Renal cortex interstitium (tissue), 11 donors: Measurements from ENCODE around the gene OR2S2. TPM values are rescaled to one million over a fixed set of nuclear protein-coding genes. Genes with fewer than 3 reads are reported as not detected.
A peak's percentile ranks its signal among the peaks of the same experiment; 100 is the strongest.

ENCODE experiments used
- DNase-seq, 11 donors: peaks; one replicate each; pipeline ENCODE4 v3.0.0-alpha.2; 2013; ENCODE audit warnings: low read depth in 9 of 11, low spot score in 4 of 11; ENCODE audit errors: extremely low read depth in 1 of 11
- polyA plus RNA-seq, 3 donors: library from polyadenylated mRNA; unstranded; fragments of 120-200 nt; gene quantifications; one replicate each; pipeline ENCODE4 v1.2.1, GENCODE V29; 2013; ENCODE audit not compliant: insufficient read length in 3 of 3

Gene OR2S2
- polyA plus RNA-seq, 3 donors: not detected

GRCh38 chr9:35967042-35967441 lies 9.1 kb upstream of the OR2S2 start:
- DNase-seq: no peak

GRCh38 chr9:35966433-35966832 lies 8.5 kb upstream of the OR2S2 start:
- no peak for DNase-seq

GRCh38 chr9:35965011-35965410 lies 7.1 kb upstream of the OR2S2 start:
- no peak for DNase-seq

- DNase-seq: no peak
Observed at GRCh38 chr9:35962126-35962906, 4.4 kb upstream of the OR2S2 start.

GRCh38 chr9:35960039-35960655 lies 2.2 kb upstream of the OR2S2 start:
- DNase-seq: no peak

- DNase-seq: no peak
Observed at GRCh38 chr9:35956651-35957050, 1.3 kb downstream of the OR2S2 start.

- DNase-seq: peak in 10 of 11 donors; percentile 56 to 80 (median 70)
Observed at GRCh38 chr9:35954942-35955546, 2.9 kb downstream of the OR2S2 start.

- no peak for DNase-seq
Observed at GRCh38 chr9:35952526-35953191, 5.3 kb downstream of the OR2S2 start.

GRCh38 chr9:35951736-35952135 lies 6.2 kb downstream of the OR2S2 start:
- no peak for DNase-seq

- no peak for DNase-seq
Observed at GRCh38 chr9:35948901-35949318, 9.0 kb downstream of the OR2S2 start.

GRCh38 chr9:35948451-35948850 lies 9.5 kb downstream of the OR2S2 start:
- DNase-seq: no peak

- DNase-seq: peak; percentile 55 to 77 (median 64)
Observed at GRCh38 chr9:35945341-35946018, 12.5 kb downstream of the OR2S2 start.

GRCh38 chr9:35944841-35945240 lies 13.1 kb downstream of the OR2S2 start:
- DNase-seq: no peak

GRCh38 chr9:35944173-35944572 lies 13.8 kb downstream of the OR2S2 start:
- DNase-seq: no peak

GRCh38 chr9:35942286-35942685 lies 15.7 kb downstream of the OR2S2 start:
- DNase-seq: no peak

GRCh38 chr9:35940458-35941407 lies 17.2 kb downstream of the OR2S2 start:
- no peak for DNase-seq

GRCh38 chr9:35939679-35940250 lies 18.2 kb downstream of the OR2S2 start:
- DNase-seq: no peak
